ENCODE measurements around the gene DAGLB. TPM values are rescaled to one million over a fixed set of nuclear protein-coding genes. Genes with fewer than 3 reads are reported as not detected.

DAGLB gene
- total RNA-seq, 3 donors from 2014 or later (not counting 1 experiment from before 2014, with no cell fraction given) = 20.3 to 25.6 (median 25.2) TPM

- Mint-ChIP-seq H3K4me1 (peaks cover 6 to 7% of the 10 kb centered on the region in 2 donors), H3K27me3 (ENCODE audit: low read depth in 2 of 2) (no peaks in the 10 kb centered on the region), H3K4me3 (no peak overlapping the region), H3K36me3 (peaks cover 14% of the 10 kb centered on the region), H3K27ac (peak overlapping the region; percentile 32 to 48), H3K9me3 (no peaks in the 10 kb centered on the region)
- Histone ChIP-seq H3K27ac (ENCODE audit: low read length) (no peak overlapping the region), H3K4me3 (ENCODE audit: low read length) (no peak overlapping the region), H3K36me3 (ENCODE audit: control insufficient read depth, insufficient read depth, low read length) (peaks cover 73% of the 10 kb centered on the region), H3K9me3 (ENCODE audit: control insufficient read depth, insufficient read depth, low read length) (no peaks in the 10 kb centered on the region), H3K27me3 (ENCODE audit: control insufficient read depth, insufficient read depth, low read length) (no peaks in the 10 kb centered on the region), H3K4me1 (ENCODE audit: control insufficient read depth, insufficient read depth, low read length) (no peaks in the 10 kb centered on the region)
- intact Hi-C loops (cut with micrococcal nuclease) = no loop called here
- no peak for TF ChIP-seq CTCF (IDR thresholded peaks at IDR 0.05)
- ATAC-seq (no peak), DNase-seq (no peak)
- WGBS (ENCODE audit: insufficient coverage) = 97% methylated on average over 4 of the region's 5 CpGs
These were observed 41.6 kb downstream of the DAGLB start for GRCh38 chr7:6406121-6406520.

- Histone ChIP-seq H3K4me3 (ENCODE audit: low read length) (no peak overlapping the region), H3K36me3 (ENCODE audit: control insufficient read depth, insufficient read depth, low read length) (peaks cover 60% of the 10 kb centered on the region), H3K27me3 (ENCODE audit: control insufficient read depth, insufficient read depth, low read length) (no peaks in the 10 kb centered on the region), H3K27ac (ENCODE audit: low read length) (no peak overlapping the region), H3K4me1 (ENCODE audit: control insufficient read depth, insufficient read depth, low read length) (peaks cover 15% of the 10 kb centered on the region), H3K9me3 (ENCODE audit: control insufficient read depth, insufficient read depth, low read length) (no peaks in the 10 kb centered on the region)
- Mint-ChIP-seq H3K36me3 (peaks cover 14% of the 10 kb centered on the region), H3K4me3 (no peak overlapping the region), H3K27me3 (ENCODE audit: low read depth in 2 of 2) (no peaks in the 10 kb centered on the region), H3K9me3 (no peaks in the 10 kb centered on the region), H3K4me1 (peaks cover 18 to 19% of the 10 kb centered on the region in 2 donors), H3K27ac (peak overlapping the region; percentile 68 to 80)
- no peak for TF ChIP-seq CTCF (IDR thresholded peaks at IDR 0.05)
- WGBS (ENCODE audit: insufficient coverage) = 97% methylated on average over 7 of the region's 7 CpGs
- ATAC-seq (no peak), DNase-seq (no peak)
- intact Hi-C loops (cut with micrococcal nuclease) = no loop called here
These were observed 43.8 kb downstream of the DAGLB start for GRCh38 chr7:6403907-6404306.

GRCh38 chr7:6402741-6403140, 45.0 kb downstream of the DAGLB start:
- no peak for ATAC-seq
- Mint-ChIP-seq H3K4me3 (no peak overlapping the region), H3K27ac (no peak overlapping the region), H3K9me3 (no peaks in the 10 kb centered on the region), H3K36me3 (peaks cover 14% of the 10 kb centered on the region), H3K4me1 (peaks cover 29 to 30% of the 10 kb centered on the region in 2 donors), H3K27me3 (ENCODE audit: low read depth in 2 of 2) (no peaks in the 10 kb centered on the region)
- DNase-seq = no peak
- WGBS (ENCODE audit: insufficient coverage) = 97% methylated on average over 13 of the region's 13 CpGs
- intact Hi-C loops (cut with micrococcal nuclease) = no loop called here
- Histone ChIP-seq H3K27me3 (ENCODE audit: control insufficient read depth, insufficient read depth, low read length) (no peaks in the 10 kb centered on the region), H3K4me1 (ENCODE audit: control insufficient read depth, insufficient read depth, low read length) (peaks cover 26% of the 10 kb centered on the region), H3K9me3 (ENCODE audit: control insufficient read depth, insufficient read depth, low read length) (no peaks in the 10 kb centered on the region), H3K4me3 (ENCODE audit: low read length) (no peak overlapping the region), H3K27ac (ENCODE audit: low read length) (no peak overlapping the region), H3K36me3 (ENCODE audit: control insufficient read depth, insufficient read depth, low read length) (peaks cover 52% of the 10 kb centered on the region)
- no peak for TF ChIP-seq CTCF (IDR thresholded peaks at IDR 0.05)

GRCh38 chr7:6402041-6402440, 45.7 kb downstream of the DAGLB start:
- ATAC-seq = no peak
- Histone ChIP-seq H3K27me3 (ENCODE audit: control insufficient read depth, insufficient read depth, low read length) (no peaks in the 10 kb centered on the region), H3K9me3 (ENCODE audit: control insufficient read depth, insufficient read depth, low read length) (no peaks in the 10 kb centered on the region), H3K4me3 (ENCODE audit: low read length) (no peak overlapping the region), H3K4me1 (ENCODE audit: control insufficient read depth, insufficient read depth, low read length) (peaks cover 32% of the 10 kb centered on the region), H3K36me3 (ENCODE audit: control insufficient read depth, insufficient read depth, low read length) (peaks cover 49% of the 10 kb centered on the region), H3K27ac (ENCODE audit: low read length) (no peak overlapping the region)
- Mint-ChIP-seq H3K4me1 (peaks cover 33 to 34% of the 10 kb centered on the region in 2 donors), H3K27ac (no peak overlapping the region), H3K9me3 (no peaks in the 10 kb centered on the region), H3K27me3 (ENCODE audit: low read depth in 2 of 2) (no peaks in the 10 kb centered on the region), H3K36me3 (peaks cover 7% of the 10 kb centered on the region), H3K4me3 (no peak overlapping the region)
- TF ChIP-seq CTCF (IDR thresholded peaks at IDR 0.05) = no peak
- no peak for DNase-seq
- intact Hi-C loops (cut with micrococcal nuclease) = no loop called here
- 96% methylated on average over 12 of the region's 17 CpGs for WGBS (ENCODE audit: insufficient coverage)
